GM12872 (cell line): Measurements from ENCODE around the gene SEC16A.

Experiments used
- TF ChIP-seq, protein P1 (sequence below): IDR thresholded peaks from 3 replicates; pipeline ENCODE4 v1.5.1; 2011; ENCODE audit warnings: low read depth, mild to moderate bottlenecking, low read length, moderate library complexity; ENCODE audit not compliant: insufficient read depth

Gene SEC16A

DNA sequence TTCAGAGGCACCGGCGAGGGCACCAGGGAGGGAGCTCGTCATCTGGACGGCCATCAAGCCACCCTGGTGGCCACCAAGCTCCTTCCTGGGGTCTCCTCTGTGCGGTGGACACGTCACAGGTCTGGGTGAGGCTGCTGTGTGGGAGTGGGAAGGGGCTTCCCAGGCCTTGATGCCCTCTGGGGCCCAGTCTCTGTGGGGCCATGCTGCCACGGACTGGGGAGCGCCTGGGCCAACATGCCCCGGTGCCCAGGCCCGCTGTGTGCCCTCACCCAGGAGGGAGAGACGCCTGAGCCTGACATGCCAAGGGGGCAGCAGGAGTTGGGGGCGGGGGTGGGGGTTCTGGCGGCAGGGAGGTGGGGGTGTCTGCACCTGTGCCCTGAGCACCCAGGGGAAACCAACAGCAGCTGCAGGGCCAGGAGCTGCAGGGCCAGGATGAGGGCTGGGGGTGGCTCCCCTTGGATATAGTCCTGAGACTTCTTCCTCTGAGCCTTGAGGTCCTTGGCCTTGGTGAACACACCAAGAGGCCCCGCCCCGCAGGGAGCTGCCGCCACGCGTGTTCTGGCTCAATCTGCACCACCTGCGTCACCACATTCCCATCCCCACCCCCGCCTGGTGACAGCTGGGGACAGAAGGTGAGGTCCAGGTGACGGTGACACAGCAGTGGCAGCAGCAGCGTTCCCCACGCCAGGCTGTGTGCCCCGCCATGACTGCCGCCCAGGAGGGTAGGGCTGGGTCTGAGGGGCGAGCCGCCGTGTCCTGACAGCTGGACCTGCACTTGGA, 15.3 kb upstream of the SEC16A start:
- TF ChIP-seq, protein P1, sequence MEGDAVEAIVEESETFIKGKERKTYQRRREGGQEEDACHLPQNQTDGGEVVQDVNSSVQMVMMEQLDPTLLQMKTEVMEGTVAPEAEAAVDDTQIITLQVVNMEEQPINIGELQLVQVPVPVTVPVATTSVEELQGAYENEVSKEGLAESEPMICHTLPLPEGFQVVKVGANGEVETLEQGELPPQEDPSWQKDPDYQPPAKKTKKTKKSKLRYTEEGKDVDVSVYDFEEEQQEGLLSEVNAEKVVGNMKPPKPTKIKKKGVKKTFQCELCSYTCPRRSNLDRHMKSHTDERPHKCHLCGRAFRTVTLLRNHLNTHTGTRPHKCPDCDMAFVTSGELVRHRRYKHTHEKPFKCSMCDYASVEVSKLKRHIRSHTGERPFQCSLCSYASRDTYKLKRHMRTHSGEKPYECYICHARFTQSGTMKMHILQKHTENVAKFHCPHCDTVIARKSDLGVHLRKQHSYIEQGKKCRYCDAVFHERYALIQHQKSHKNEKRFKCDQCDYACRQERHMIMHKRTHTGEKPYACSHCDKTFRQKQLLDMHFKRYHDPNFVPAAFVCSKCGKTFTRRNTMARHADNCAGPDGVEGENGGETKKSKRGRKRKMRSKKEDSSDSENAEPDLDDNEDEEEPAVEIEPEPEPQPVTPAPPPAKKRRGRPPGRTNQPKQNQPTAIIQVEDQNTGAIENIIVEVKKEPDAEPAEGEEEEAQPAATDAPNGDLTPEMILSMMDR: no peak

DNA sequence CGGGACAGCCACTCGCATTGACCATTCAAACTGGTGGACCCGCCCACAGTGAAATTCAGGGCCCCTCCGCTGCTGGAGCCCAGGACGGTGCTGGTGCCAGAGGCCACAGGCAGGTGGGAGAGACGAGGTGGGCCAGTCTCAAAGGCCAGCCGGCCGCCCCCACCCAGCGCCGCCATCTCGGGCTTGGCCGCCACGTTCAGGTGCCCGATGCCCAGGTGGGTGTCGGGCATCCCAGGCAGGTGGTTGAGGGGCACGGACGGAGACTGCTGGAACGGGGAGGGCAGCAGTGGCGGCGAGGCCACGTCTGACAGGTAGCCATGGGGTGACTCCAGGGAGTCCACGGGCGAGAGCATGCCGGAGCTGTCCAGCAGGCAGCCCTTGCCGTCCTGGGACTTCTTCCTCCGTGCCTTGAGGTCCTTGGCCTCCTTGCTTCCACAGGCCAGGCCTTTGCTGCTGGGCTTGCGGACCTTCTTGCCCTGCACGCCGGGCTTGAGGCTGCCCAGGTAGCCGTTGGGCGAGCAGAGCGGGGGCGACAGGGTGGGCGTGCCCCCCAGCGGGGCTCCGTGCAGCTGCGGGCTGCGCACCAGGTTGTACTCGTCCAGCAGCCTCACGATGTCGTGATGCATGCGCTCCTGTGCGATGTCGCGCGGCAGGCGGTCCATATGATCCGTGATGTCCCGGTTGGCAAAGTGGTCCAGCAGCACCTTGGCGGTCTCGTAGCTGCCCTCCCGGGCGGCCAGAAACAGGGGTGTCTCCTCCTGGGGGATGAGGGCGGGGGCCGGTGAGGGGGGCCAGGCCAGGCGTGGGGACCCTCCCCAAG, 14.2 kb upstream of the SEC16A start:
- TF ChIP-seq, protein P1: no peak

DNA sequence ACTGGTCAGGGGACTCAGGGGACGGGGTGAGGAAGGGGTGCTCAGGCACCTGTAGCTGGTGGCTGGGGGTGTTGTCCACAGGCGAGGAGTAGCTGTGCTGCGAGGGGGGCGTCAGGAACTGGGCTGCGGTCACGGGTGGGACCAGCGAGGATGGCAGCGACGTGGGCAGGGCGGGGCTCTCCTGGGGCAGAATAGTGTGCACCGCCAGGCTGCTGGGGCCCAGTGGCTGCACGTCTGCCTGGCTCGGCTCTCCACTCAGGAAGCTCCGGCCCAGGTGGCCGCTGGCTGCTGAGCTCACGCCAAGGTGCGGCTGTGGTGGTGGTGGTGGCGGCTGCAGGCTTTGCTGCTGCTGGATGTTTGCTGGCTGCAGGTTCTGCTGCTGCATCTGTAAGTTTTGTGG, 13.3 kb upstream of the SEC16A start:
- TF ChIP-seq, protein P1: no peak

DNA sequence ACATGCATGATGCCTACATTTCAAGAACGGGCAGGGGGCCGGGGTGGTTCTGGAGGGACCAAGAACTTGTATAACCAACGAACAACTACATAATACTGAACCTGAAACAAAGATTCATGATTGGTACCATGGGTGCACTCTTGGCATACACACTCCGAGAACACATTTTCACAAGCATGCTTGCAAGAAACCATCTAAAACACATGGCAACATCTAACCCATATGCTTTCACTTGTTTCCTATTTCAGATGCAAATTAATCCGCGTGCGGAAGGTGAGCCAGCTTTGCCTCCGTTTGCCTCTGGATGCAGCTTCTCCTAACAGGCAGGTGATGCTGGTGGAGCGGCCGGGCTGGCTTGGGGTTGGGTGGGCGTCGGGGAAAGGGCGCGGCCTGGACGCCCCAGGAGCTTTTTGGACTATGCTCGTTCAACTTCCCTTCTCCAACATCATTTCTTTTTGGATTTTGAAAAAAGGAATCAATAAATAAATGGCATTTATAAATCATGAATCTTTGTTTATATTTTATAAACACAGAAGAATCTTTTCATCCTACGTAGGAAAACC, 12.5 kb upstream of the SEC16A start:
- TF ChIP-seq, protein P1: no peak

DNA sequence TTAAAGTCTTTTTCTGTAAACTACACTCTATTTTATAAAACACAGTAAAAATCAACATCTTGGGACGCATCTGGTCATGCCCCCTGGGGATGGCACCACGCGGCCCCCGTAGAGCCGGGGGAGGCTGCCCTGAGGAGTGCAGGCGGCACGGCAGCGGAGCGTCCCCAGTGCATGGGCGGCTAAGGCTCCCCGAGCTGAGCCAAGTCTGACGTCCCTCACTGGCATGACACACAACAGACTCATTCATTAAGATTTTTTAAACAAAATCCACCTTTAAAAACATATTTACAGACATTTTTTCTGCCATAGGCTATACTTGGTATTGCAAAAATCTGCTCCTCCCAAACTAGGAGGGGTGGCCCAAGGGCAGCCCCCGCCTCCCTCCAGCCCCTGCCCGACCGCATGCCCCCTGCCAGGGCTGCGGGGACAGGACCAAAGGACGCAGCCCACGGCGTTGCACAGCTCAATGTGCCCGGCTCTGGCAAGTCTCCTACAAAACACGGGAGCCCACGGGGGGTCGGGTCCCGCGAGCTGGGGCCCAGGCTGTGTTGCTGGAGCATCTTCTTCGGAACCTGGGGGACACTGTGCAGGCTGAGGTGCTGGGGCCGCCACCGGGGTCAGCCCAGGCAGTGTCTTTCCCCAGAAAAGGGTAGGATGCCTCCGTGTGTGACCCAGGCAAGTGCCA, 11.8 kb upstream of the SEC16A start:
- TF ChIP-seq, protein P1: no peak

DNA sequence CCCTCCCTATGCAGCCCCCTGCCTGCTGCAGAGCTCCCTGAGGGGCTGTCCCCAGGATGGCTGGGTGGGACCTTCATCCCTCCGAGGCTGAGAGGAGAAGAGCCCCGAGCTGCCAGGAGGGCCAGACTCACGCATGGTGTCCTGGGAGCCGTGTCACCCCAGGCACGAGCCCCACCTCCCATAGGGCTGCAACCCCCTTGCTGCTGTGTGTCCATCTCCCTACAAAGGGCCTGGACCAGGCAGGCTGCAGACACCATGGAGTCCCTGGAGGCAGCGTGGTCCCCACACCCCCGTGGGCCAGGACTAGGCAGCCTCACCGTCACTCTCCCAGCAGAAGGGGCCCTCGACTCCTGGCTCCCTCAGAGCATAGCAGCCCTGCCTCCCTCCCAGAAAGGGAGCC, 11.2 kb upstream of the SEC16A start:
- TF ChIP-seq, protein P1: no peak

DNA sequence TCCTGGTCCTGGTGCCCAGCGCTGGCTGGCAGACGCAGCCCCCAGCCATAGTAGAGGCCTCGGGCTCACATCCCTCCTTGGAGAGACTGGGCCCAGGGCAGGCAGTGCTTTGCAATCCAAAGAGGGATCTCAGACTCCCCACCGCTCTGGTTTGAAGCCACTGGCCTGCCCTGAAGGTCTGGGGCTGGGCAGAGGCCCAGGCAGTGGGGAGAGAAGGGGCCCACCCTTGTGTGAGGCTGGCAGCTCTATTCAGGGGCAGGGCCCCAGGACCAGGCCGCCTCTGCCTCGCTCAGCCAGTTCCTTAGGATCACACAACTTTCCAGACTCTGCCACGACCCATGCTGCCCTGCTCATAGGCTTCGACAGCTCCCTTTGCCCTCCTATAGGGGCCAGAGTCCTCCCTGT, 10.7 kb upstream of the SEC16A start:
- TF ChIP-seq, protein P1: no peak
